ENCODE data around the gene AGAP3.

DNA sequence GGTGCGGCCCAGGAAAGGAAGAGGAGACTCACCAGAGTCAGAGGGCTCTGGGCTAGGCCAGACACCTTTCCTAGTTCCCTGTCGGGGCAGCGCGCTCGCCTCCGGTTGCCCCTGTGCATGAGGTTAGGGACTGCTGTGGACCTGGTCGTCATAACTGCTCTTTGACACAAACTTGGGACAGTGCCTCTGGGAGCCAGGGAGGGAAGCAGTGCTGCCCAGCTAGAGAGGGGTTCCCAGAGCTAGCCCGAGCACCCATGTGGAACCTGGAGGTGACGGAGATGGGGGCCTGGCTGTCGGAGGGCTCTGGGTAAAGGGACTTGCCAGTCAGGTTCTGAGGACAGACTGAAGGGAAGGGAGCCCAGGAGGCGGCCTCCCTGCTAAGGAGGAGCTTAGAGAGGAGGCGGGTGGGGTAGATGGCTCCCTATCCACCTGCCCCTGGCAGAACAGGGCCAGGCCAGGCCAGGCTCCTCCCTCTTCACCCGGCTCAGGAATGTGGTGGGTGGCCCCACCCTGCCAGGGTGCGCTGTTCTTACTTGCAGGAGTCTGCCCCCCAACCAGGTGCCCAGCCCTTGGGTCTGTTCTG is 29.7 kb downstream of the AGAP3 start:
- TF ChIP-seq EZH2 (IDR thresholded peaks at IDR 0.05; ENCODE audit: insufficient read depth, poor library complexity, severe bottlenecking) (no peak), EZH2phosphoT487 (IDR thresholded peaks at IDR 0.05; ENCODE audit: insufficient read depth, low read depth) (no peak)

All from GM23248 (cell line).